GM06990 (cell line): ENCODE results near the gene BCAP31.
A peak's percentile ranks its signal among the peaks of the same experiment; 100 is the strongest.

Source experiments
- DNase-seq: peaks from one replicate; pipeline ENCODE4 v3.0.0-alpha.2; 2011; ENCODE audit not compliant: insufficient read length; ENCODE audit errors: extremely low read depth
- H3K27me3 ChIP-seq: replicated peaks from 2 replicates; pipeline ENCODE4 v1.6.0; 2011; ENCODE audit warnings: low read length; ENCODE audit not compliant: control insufficient read depth, insufficient read depth
- H3K36me3 ChIP-seq: 2 replicates; pipeline ENCODE4 v1.5.1; 2011; ENCODE audit warnings: low read length; ENCODE audit not compliant: control insufficient read depth, insufficient read depth
- H3K4me3 ChIP-seq: replicated peaks from 2 replicates; pipeline ENCODE4 v1.5.1; 2011; ENCODE audit warnings: low read depth, mild to moderate bottlenecking, control low read depth, low read length
- CTCF ChIP-seq: IDR thresholded peaks from 2 replicates; pipeline ENCODE4 v1.5.1; 2011; ENCODE audit warnings: low read length, control low read depth, mild to moderate bottlenecking, inconsistent platforms; ENCODE audit not compliant: insufficient read depth, poor library complexity, severe bottlenecking

The BCAP31 gene

GRCh38 chrX:153766871-153767673 is 42.9 kb upstream of the BCAP31 start:
- DNase-seq, result peak; percentile 6
- no peaks in the 10 kb centered on the region for H3K36me3 ChIP-seq
- H3K27me3 ChIP-seq, result no peaks in the 10 kb centered on the region
- no peak overlapping the region for H3K4me3 ChIP-seq
- no peak for TF ChIP-seq CTCF

GRCh38 chrX:153766098-153766817 is 42.1 kb upstream of the BCAP31 start:
- TF ChIP-seq CTCF, result no peak
- Histone ChIP-seq H3K27me3 (no peaks in the 10 kb centered on the region), H3K36me3 (no peaks in the 10 kb centered on the region), H3K4me3 (no peak overlapping the region)
- DNase-seq, result peak; percentile 13

- Histone ChIP-seq H3K4me3 (no peak overlapping the region), H3K27me3 (no peaks in the 10 kb centered on the region), H3K36me3 (no peaks in the 10 kb centered on the region)
- no peak for DNase-seq
- TF ChIP-seq CTCF, result no peak
Measured at GRCh38 chrX:153765138-153766079, 41.2 kb upstream of the BCAP31 start.

- DNase-seq, result peak; percentile 6
- Histone ChIP-seq H3K4me3 (no peak overlapping the region), H3K27me3 (no peaks in the 10 kb centered on the region), H3K36me3 (no peaks in the 10 kb centered on the region)
- TF ChIP-seq CTCF, result no peak
Measured at GRCh38 chrX:153764786-153765137, 40.6 kb upstream of the BCAP31 start.

GRCh38 chrX:153763989-153764755 is 40.0 kb upstream of the BCAP31 start, which contains the start of gene PLXNB3:
PLXNB3 (plus strand) TSS chrX:153764249; CDS start chrX:153765536, 1,287 bp downstream.
- DNase-seq, result peak; percentile 56
- no peak within 1 kb of the TSS for H3K4me3 ChIP-seq
- TF ChIP-seq CTCF, result peak; percentile 88
- no peaks in the 10 kb centered on the region for H3K27me3 ChIP-seq
- H3K36me3 ChIP-seq, result no peaks in the 10 kb centered on the region
